Esophagus (tissue), 2 donors: ENCODE data around the gene CHM. TPM values are rescaled to one million over a fixed set of nuclear protein-coding genes. Genes with fewer than 3 reads are reported as not detected.
"Not testable (repeated sequence)": the region's sequence is repeated elsewhere in the genome, so short reads cannot be mapped to it uniquely, and the experiment has no call there.

ENCODE experiments used
- H3K27ac ChIP-seq, 2 donors: one replicate each; pipeline ENCODE4 v1.5.1; 2013; ENCODE audit warnings: low read depth in 2 of 2, mild to moderate bottlenecking in 2 of 2, inconsistent platforms in 1 of 2, low read length in 1 of 2, moderate library complexity in 1 of 2
- H3K27me3 ChIP-seq, 2 donors: one replicate each; pipeline ENCODE4 v1.6.1; 2013; ENCODE audit warnings: low read length in 2 of 2, control low read depth in 1 of 2, mild to moderate bottlenecking in 1 of 2; ENCODE audit not compliant: insufficient read depth in 2 of 2, control insufficient read depth in 1 of 2
- H3K36me3 ChIP-seq, 2 donors: one replicate each; pipeline ENCODE4 v1.6.1; 2013; ENCODE audit warnings: low read length in 1 of 2; ENCODE audit not compliant: control insufficient read depth in 2 of 2, insufficient read depth in 2 of 2
- H3K4me1 ChIP-seq, 2 donors: one replicate each; pipeline ENCODE4 v1.6.1; 2013; ENCODE audit warnings: low read length in 1 of 2; ENCODE audit not compliant: control insufficient read depth in 2 of 2, insufficient read depth in 2 of 2
- H3K4me3 ChIP-seq, 2 donors: one replicate each; pipeline ENCODE4 v1.5.1; 2013; ENCODE audit warnings: low read length in 2 of 2, mild to moderate bottlenecking in 2 of 2, low read depth in 1 of 2, moderate library complexity in 1 of 2
- H3K9me3 ChIP-seq, 2 donors: one replicate each; pipeline ENCODE4 v1.6.1; 2013; ENCODE audit warnings: mild to moderate bottlenecking in 2 of 2, low read depth in 1 of 2, low read length in 1 of 2, moderate library complexity in 1 of 2; ENCODE audit not compliant: control insufficient read depth in 2 of 2, insufficient read depth in 1 of 2
- WGBS, 2 donors: extraction: QIAGEN DNeasy Blood & Tissue Kit; methylation state at CpG; one replicate each; pipeline ENCODE4 v1.1.7; 2013; 5-methylcytosine and 5-hydroxymethylcytosine counted together
- polyA plus RNA-seq, 2 donors: library from polyadenylated mRNA; stranded (reverse); fragments of 200-250 nt; gene quantifications; one replicate each; pipeline ENCODE4 v1.2.3, GENCODE V29; 2013
- donor health status: healthy with polysubstance abuse.
- donor health status: Bipolar disorder and iron deficiency.

Gene CHM
- polyA plus RNA-seq, 2 donors = 4.8 to 6.0 TPM

- Histone ChIP-seq H3K4me3 (no peak overlapping the region), H3K9me3 (no peaks in the 10 kb centered on the region), H3K27ac (no peak overlapping the region), H3K27me3 (no peaks in the 10 kb centered on the region), H3K4me1 (no peaks in the 10 kb centered on the region), H3K36me3 (no peaks in the 10 kb centered on the region)
- WGBS, 2 donors = 64 to 78% methylated on average over 3 of the region's 3 CpGs
Measured at GRCh38 chrX:85930099-85930498, 117.3 kb downstream of the CHM start.

- H3K9me3 ChIP-seq = no peaks in the 10 kb centered on the region
- no peaks in the 10 kb centered on the region for H3K36me3 ChIP-seq
- H3K4me1 ChIP-seq = no peaks in the 10 kb centered on the region
- H3K4me3 ChIP-seq = no peak overlapping the region
- no peak overlapping the region for H3K27ac ChIP-seq
- WGBS, 2 donors = 37 to 53% methylated on average over 1 of the region's 1 CpG
- H3K27me3 ChIP-seq = no peaks in the 10 kb centered on the region
Measured at GRCh38 chrX:85928606-85929005, 118.8 kb downstream of the CHM start.

- Histone ChIP-seq H3K36me3 (no peaks in the 10 kb centered on the region), H3K4me1 (no peaks in the 10 kb centered on the region), H3K27ac (no peak overlapping the region), H3K9me3 (no peaks in the 10 kb centered on the region), H3K27me3 (no peaks in the 10 kb centered on the region), H3K4me3 (no peak overlapping the region)
- 52 to 61% methylated on average over 1 of the region's 1 CpG for WGBS, 2 donors
Measured at GRCh38 chrX:85927740-85928139, 119.6 kb downstream of the CHM start.

GRCh38 chrX:85922821-85923220, 124.5 kb downstream of the CHM start:
- no peaks in the 10 kb centered on the region for H3K36me3 ChIP-seq
- H3K4me3 ChIP-seq = no peak overlapping the region
- no peaks in the 10 kb centered on the region for H3K9me3 ChIP-seq
- 62% methylated on average over 3 of the region's 3 CpGs for WGBS, 2 donors
- no peak overlapping the region for H3K27ac ChIP-seq
- H3K4me1 ChIP-seq = no peaks in the 10 kb centered on the region
- H3K27me3 ChIP-seq = no peaks in the 10 kb centered on the region

GRCh38 chrX:85916656-85917280, 130.6 kb downstream of the CHM start:
- H3K4me3 ChIP-seq, H3K9me3 ChIP-seq, H3K4me1 ChIP-seq, H3K27ac ChIP-seq, H3K36me3 ChIP-seq, H3K27me3 ChIP-seq: not testable (repeated sequence)
- 76 to 100% methylated on average over 2 of the region's 2 CpGs for WGBS, 2 donors

- Histone ChIP-seq H3K4me3 (no peak overlapping the region), H3K27ac (no peak overlapping the region), H3K9me3 (no peaks in the 10 kb centered on the region), H3K36me3 (no peaks in the 10 kb centered on the region), H3K27me3 (no peaks in the 10 kb centered on the region), H3K4me1 (no peaks in the 10 kb centered on the region)
- WGBS, 2 donors = 88 to 95% methylated on average over 6 of the region's 6 CpGs
Measured at GRCh38 chrX:85914431-85914830, 132.9 kb downstream of the CHM start.

- Histone ChIP-seq H3K27me3 (no peaks in the 10 kb centered on the region), H3K4me3 (no peak overlapping the region), H3K27ac (no peak overlapping the region), H3K4me1 (no peaks in the 10 kb centered on the region), H3K9me3 (no peaks in the 10 kb centered on the region), H3K36me3 (no peaks in the 10 kb centered on the region)
- WGBS, 2 donors = 91 to 95% methylated on average over 3 of the region's 3 CpGs
Measured at GRCh38 chrX:85907316-85907715, 140.0 kb downstream of the CHM start.

GRCh38 chrX:85906399-85906798, 141.0 kb downstream of the CHM start:
- no peaks in the 10 kb centered on the region for H3K4me1 ChIP-seq
- WGBS, 2 donors = 58 to 85% methylated on average over 2 of the region's 2 CpGs

GRCh38 chrX:85905851-85906250, 141.5 kb downstream of the CHM start:
- Histone ChIP-seq H3K27me3 (no peaks in the 10 kb centered on the region), H3K9me3 (no peaks in the 10 kb centered on the region), H3K36me3 (no peaks in the 10 kb centered on the region), H3K4me1 (no peaks in the 10 kb centered on the region), H3K27ac (no peak overlapping the region), H3K4me3 (no peak overlapping the region)
- 86 to 97% methylated on average over 3 of the region's 3 CpGs for WGBS, 2 donors

More at GRCh38 chrX:85906399-85906798, 141.0 kb downstream of the CHM start:
- no peak overlapping the region for H3K4me3 ChIP-seq
- no peaks in the 10 kb centered on the region for H3K27me3 ChIP-seq
- H3K9me3 ChIP-seq = no peaks in the 10 kb centered on the region
- no peak overlapping the region for H3K27ac ChIP-seq
- no peaks in the 10 kb centered on the region for H3K36me3 ChIP-seq

- H3K36me3 ChIP-seq = no peaks in the 10 kb centered on the region
- no peaks in the 10 kb centered on the region for H3K9me3 ChIP-seq
- no peaks in the 10 kb centered on the region for H3K27me3 ChIP-seq
- no peak overlapping the region for H3K4me3 ChIP-seq
- H3K4me1 ChIP-seq = no peaks in the 10 kb centered on the region
- 69 to 82% methylated on average over 5 of the region's 5 CpGs for WGBS, 2 donors
- no peak overlapping the region for H3K27ac ChIP-seq
Measured at GRCh38 chrX:85903692-85904471, 143.5 kb downstream of the CHM start.
